Activated naive CD4-positive, alpha-beta T cell (primary cell): ENCODE measurements around the gene CNEP1R1.
A peak's percentile ranks its signal among the peaks of the same experiment; 100 is the strongest.

Experiments used
- DNase-seq, 4 experiments: peaks; one replicate each; lab custom pipeline; 2025; lab: John Stamatoyannopoulos, UW

The CNEP1R1 gene

DNA sequence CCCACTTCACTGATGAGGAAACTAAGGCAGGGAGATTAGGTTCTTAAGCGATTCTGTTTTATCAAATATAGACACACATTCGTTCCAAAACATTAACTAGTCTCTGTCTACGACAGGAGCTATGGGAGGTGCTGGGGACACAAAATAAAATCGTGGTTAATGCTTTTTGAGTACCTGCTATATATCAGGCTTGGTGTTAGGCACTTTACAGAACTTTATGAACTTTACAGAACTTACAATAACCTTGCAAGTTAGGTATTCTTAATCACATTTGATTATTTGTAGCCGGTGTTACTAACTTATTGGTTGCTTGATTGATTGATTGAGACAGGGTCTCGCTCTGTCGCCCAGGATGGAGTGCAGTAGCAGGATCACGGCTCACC, 40.2 kb downstream of the CNEP1R1 start:
- no peak for DNase-seq

DNA sequence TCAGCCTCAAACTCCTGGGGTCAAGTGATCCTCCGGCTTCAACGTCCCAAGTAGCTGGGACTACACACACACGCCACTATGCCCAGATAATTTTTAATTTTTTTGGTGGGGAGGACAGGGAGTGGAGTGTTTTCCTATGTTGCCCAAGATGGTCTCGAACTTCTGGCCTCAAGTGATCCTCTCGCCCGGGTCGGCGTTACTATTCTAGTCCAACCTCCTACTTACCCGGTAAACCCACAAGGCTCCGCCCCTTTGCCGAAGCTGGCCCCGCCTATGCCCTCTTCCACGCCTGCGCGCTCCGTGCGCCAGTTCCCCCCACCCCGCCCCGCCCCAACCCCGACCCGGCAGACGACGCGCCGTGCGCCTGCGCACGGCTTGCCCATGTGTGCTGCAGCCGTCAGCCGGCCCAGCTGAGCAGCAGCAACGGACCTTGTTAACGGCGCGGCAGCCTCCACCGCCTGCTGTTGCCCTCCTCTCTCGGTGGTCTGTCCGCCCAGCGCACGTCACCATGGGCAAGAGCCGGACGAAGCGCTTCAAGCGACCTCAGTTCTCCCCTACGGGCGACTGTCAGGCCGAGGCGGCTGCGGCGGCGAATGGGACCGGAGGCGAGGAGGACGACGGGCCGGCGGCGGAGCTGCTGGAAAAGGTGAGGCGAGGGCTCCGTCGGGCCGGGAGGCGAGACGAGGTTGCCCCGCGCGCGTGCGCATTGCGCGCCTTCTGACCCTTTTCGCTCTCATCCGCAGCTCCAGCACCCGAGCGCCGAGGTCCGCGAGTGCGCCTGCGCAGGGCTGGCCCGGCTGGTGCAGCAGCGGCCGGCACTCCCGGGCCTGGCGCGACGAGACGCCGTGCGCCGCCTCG, 40.8 kb downstream of the CNEP1R1 start, which contains the start of gene HEATR3:
Gene HEATR3, plus strand, starts transcription at position 347 of the 858 bp plus-strand sequence. Its CDS starts 162 bp downstream, at position 509.
- DNase-seq: peak; percentile 75 to 92 (median 88)

GRCh38 chr16:50066482-50067289, 41.7 kb downstream of the CNEP1R1 start:
- no peak for DNase-seq

DNA sequence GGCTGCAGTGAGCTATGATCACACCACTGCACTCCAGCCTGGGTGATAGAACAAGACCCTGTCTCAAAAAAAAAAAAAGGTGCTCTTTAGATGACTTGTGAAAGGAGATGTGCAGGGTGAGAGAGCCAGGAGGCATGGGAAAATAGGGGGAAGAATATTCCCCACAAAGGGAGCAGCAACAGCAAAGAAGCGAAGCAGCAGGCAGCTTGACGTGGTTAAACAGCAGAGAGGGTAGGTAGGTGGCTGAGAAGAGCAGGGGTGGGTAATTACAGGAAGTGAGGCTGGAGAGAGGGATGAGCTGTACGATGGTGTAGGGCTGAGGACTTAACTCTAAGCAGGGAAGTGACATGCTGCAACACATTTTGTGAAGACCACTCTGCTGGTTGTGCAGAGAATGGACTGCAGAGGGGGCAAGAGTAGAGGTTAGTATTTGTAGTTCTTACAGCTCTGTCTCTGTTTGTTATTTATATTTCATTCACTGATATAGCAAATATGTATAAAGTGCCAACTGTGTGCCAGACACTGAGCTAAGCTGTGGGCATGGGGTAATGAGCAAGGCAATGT, 42.3 kb downstream of the CNEP1R1 start:
- DNase-seq: no peak

- DNase-seq: no peak
Observed at GRCh38 chr16:50068550-50068949, 43.5 kb downstream of the CNEP1R1 start.

DNA sequence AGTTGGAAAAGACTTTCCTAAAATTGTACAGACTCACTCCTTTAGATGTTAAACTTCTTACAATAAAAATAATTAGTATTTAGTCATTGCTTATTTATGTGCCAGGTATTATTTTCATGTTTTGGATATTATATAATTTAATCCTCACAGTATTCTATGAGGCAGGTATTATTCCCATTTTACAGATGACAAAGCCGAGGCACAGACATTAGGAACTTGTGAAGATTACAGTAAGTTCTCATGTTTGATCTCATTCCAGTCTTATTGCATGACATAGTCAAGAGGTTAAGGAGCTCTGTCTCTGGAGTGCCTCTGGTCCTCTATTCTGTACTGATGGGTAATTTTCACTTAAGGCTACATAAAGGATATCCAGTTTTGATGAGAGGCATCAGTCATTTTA, 44.0 kb downstream of the CNEP1R1 start:
- DNase-seq: no peak

- DNase-seq: no peak
Observed at GRCh38 chr16:50071075-50071671, 46.1 kb downstream of the CNEP1R1 start.

GRCh38 chr16:50072730-50073129, 47.7 kb downstream of the CNEP1R1 start:
- no peak for DNase-seq

- no peak for DNase-seq
Observed at GRCh38 chr16:50079397-50080140, 54.5 kb downstream of the CNEP1R1 start.

DNA sequence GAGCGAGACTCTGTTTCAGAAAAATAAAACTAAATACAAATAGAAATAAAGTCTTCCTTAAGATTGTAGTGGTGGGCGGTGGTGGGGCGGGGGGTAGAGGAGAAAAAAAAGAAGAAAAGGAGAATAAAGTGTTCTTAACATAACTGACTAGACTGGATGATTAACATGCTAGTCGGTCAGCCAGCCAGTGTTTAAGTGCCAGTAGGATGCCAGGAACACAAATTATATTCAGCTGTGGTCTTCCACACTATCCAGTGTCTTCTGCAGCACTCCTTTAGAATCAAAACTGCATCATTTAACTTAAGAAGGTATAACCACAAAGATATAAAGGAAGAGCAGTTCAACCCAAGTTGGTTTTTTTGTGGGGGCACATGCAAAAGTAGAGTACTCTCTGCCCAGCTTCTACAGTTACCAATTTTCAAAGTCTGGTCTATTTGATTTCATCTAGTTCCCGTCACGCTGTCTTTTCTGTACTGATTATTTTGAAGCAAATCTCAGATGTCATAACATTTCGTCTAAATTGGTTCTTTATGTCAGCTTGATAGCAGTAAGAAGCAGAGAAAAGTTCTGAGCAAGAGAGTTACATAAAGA, 56.5 kb downstream of the CNEP1R1 start:
- no peak for DNase-seq

GRCh38 chr16:50083996-50084395, 59.0 kb downstream of the CNEP1R1 start:
- DNase-seq: no peak

- no peak for DNase-seq
Observed at GRCh38 chr16:50086176-50086575, 61.2 kb downstream of the CNEP1R1 start.
